ENCODE results near the gene GPER1. TPM values are rescaled to one million over a fixed set of nuclear protein-coding genes. Genes with fewer than 3 reads are reported as not detected.

GPER1 gene
- total and polyA plus RNA-seq, 2 experiments from 2014 or later: 3.4 to 5.2 TPM

GRCh38 chr7:1111156-1111555 is 23.2 kb downstream of the GPER1 start:
- Histone ChIP-seq H3K4me3 (no peak overlapping the region), H3K27me3 (no peaks in the 10 kb centered on the region), H3K27ac (no peak overlapping the region), H3K36me3 (no peaks in the 10 kb centered on the region), H3K9me3 (ENCODE audit: low read depth) (no peaks in the 10 kb centered on the region), H3K4me1 (ENCODE audit: low read depth) (no peaks in the 10 kb centered on the region)
- no peak for DNase-seq (ENCODE audit: low read depth in 1 of 2, low spot score in 1 of 2)
- no peak for TF ChIP-seq CTCF (IDR thresholded peaks at IDR 0.05; ENCODE audit: low read depth, low read length)

GRCh38 chr7:1112109-1112508 is 24.2 kb downstream of the GPER1 start:
- no peak for TF ChIP-seq CTCF (IDR thresholded peaks at IDR 0.05; ENCODE audit: low read depth, low read length)
- H3K4me3 ChIP-seq: no peak overlapping the region
- no peak overlapping the region for H3K27ac ChIP-seq
- no peaks in the 10 kb centered on the region for H3K27me3 ChIP-seq
- DNase-seq (ENCODE audit: low read depth in 1 of 2, low spot score in 1 of 2): peak in 1 of 2 donors; percentile 17
- no peaks in the 10 kb centered on the region for H3K9me3 ChIP-seq (ENCODE audit: low read depth)
- no peaks in the 10 kb centered on the region for H3K36me3 ChIP-seq
- H3K4me1 ChIP-seq (ENCODE audit: low read depth): no peaks in the 10 kb centered on the region

- no peak overlapping the region for H3K27ac ChIP-seq
- no peak for DNase-seq (ENCODE audit: low read depth in 1 of 2, low spot score in 1 of 2)
- no peaks in the 10 kb centered on the region for H3K4me1 ChIP-seq (ENCODE audit: low read depth)
- H3K36me3 ChIP-seq: no peaks in the 10 kb centered on the region
- no peaks in the 10 kb centered on the region for H3K27me3 ChIP-seq
- H3K4me3 ChIP-seq: no peak overlapping the region
- no peak for TF ChIP-seq CTCF (IDR thresholded peaks at IDR 0.05; ENCODE audit: low read depth, low read length)
- no peaks in the 10 kb centered on the region for H3K9me3 ChIP-seq (ENCODE audit: low read depth)
These were observed 25.0 kb downstream of the GPER1 start for GRCh38 chr7:1112625-1113547.

GRCh38 chr7:1113548-1113885 is 25.6 kb downstream of the GPER1 start:
- no peaks in the 10 kb centered on the region for H3K27me3 ChIP-seq
- no peaks in the 10 kb centered on the region for H3K4me1 ChIP-seq (ENCODE audit: low read depth)
- H3K4me3 ChIP-seq: no peak overlapping the region
- no peak for TF ChIP-seq CTCF (IDR thresholded peaks at IDR 0.05; ENCODE audit: low read depth, low read length)
- H3K36me3 ChIP-seq: no peaks in the 10 kb centered on the region
- H3K9me3 ChIP-seq (ENCODE audit: low read depth): no peaks in the 10 kb centered on the region
- DNase-seq (ENCODE audit: low read depth in 1 of 2, low spot score in 1 of 2): no peak
- H3K27ac ChIP-seq: no peak overlapping the region

GRCh38 chr7:1114088-1114487 is 26.2 kb downstream of the GPER1 start:
- H3K36me3 ChIP-seq: no peaks in the 10 kb centered on the region
- no peak for DNase-seq (ENCODE audit: low read depth in 1 of 2, low spot score in 1 of 2)
- H3K27me3 ChIP-seq: no peaks in the 10 kb centered on the region
- H3K4me1 ChIP-seq (ENCODE audit: low read depth): no peaks in the 10 kb centered on the region
- no peaks in the 10 kb centered on the region for H3K9me3 ChIP-seq (ENCODE audit: low read depth)
- no peak for TF ChIP-seq CTCF (IDR thresholded peaks at IDR 0.05; ENCODE audit: low read depth, low read length)
- no peak overlapping the region for H3K4me3 ChIP-seq
- no peak overlapping the region for H3K27ac ChIP-seq

Measured in cardiac muscle cell (in vitro differentiated cells and primary cell).